A549 (cell line): ENCODE data around the gene GRB14.

ENCODE experiments used
- BHLHE40 ChIP-seq: IDR thresholded peaks from 2 replicates; pipeline ENCODE4 v1.6.1; 2012; ENCODE audit warnings: low read depth, low read length, inconsistent platforms
- GATA3 ChIP-seq: IDR thresholded peaks from 2 replicates; pipeline ENCODE4 v1.6.1; 2012; ENCODE audit warnings: borderline replicate concordance
- RAD21 ChIP-seq, 2 experiments: fragments of >200 bp in 1 of 2; sonication (Bioruptor Twin) in 1 of 2; formaldehyde crosslinking in 1 of 2; IDR thresholded peaks in 1 of 2; conservative IDR thresholded peaks in 1 of 2; 2 replicates in 1 of 2; 3 replicates in 1 of 2; pipeline ENCODE4 v1.6.1; 2012 to 2018; ENCODE audit warnings: inconsistent platforms in 1 of 2
- SMC3 ChIP-seq: fragments of >200 bp; sonication (Bioruptor Twin); formaldehyde crosslinking; IDR thresholded peaks from 3 replicates; pipeline ENCODE4 v1.6.1; 2018; ENCODE audit warnings: inconsistent platforms
- ZC3H11A ChIP-seq: fragments of 450-650 bp; IDR thresholded peaks from 2 replicates; pipeline ENCODE4 v1.6.1; 2014; ENCODE audit warnings: antibody characterized with exemption, mild to moderate bottlenecking
- TF ChIP-seq, protein P1 (sequence below): fragments of >200 bp; sonication (Bioruptor Twin); formaldehyde crosslinking; IDR thresholded peaks from 3 replicates; pipeline ENCODE4 v1.5.1; 2016

DNA sequence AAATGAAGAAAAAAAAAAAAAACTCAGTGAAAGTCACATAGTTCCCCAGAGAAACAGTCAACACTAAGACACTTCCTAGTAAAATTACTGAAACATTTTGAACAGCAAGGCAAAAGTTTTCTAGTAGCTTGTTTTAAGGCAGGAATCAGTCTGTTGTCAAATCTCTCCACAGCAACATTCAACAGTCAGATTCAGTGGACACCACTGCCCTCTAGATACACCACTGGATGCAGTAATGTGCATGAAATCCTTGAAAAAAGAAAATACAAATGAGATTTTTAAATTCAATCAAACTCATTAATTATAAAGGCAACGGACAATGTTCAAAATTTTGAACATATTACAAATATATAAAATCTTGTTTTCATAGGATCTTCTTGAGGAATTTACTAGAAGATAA is 46.4 kb downstream of the GRB14 start:
- TF ChIP-seq, protein P1, sequence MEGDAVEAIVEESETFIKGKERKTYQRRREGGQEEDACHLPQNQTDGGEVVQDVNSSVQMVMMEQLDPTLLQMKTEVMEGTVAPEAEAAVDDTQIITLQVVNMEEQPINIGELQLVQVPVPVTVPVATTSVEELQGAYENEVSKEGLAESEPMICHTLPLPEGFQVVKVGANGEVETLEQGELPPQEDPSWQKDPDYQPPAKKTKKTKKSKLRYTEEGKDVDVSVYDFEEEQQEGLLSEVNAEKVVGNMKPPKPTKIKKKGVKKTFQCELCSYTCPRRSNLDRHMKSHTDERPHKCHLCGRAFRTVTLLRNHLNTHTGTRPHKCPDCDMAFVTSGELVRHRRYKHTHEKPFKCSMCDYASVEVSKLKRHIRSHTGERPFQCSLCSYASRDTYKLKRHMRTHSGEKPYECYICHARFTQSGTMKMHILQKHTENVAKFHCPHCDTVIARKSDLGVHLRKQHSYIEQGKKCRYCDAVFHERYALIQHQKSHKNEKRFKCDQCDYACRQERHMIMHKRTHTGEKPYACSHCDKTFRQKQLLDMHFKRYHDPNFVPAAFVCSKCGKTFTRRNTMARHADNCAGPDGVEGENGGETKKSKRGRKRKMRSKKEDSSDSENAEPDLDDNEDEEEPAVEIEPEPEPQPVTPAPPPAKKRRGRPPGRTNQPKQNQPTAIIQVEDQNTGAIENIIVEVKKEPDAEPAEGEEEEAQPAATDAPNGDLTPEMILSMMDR = 0 out of 3 replicates have a peak, but pooled peaks have one; percentile 10
- TF ChIP-seq BHLHE40 (no peak), SMC3 (no peak), GATA3 (no peak), RAD21 (conservative IDR thresholded peaks at IDR 0.05 in 1 of 2, IDR thresholded peaks at IDR 0.05 in 1 of 2) (0 out of 5 replicates have a peak, but pooled peaks of 1 of the 2 experiments have one; percentile 3), ZC3H11A (no peak)
